ENCODE measurements around the gene FAM181A.

DNA sequence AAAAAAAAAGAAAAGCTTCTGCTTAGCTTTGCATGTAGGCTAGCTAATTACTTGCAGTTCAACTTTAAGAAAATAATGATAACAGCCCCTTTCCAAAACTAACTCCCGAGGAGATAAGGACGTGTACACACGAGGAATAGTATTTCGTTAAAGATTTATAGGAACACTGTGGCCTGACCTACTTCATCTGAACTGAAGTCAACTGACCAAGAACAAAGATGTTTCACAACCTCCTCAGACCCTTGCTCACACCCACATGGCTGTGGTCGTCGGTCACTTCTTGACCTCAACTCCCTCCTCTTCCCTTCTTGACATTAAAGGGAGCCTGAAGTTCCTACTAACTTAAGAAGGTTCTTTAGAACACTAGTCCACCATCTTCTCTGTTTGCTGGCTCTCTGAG, 25.3 kb upstream of the FAM181A start:
- no peak for TF ChIP-seq POLR2A (IDR thresholded peaks at IDR 0.05)
- TF ChIP-seq, protein P1, sequence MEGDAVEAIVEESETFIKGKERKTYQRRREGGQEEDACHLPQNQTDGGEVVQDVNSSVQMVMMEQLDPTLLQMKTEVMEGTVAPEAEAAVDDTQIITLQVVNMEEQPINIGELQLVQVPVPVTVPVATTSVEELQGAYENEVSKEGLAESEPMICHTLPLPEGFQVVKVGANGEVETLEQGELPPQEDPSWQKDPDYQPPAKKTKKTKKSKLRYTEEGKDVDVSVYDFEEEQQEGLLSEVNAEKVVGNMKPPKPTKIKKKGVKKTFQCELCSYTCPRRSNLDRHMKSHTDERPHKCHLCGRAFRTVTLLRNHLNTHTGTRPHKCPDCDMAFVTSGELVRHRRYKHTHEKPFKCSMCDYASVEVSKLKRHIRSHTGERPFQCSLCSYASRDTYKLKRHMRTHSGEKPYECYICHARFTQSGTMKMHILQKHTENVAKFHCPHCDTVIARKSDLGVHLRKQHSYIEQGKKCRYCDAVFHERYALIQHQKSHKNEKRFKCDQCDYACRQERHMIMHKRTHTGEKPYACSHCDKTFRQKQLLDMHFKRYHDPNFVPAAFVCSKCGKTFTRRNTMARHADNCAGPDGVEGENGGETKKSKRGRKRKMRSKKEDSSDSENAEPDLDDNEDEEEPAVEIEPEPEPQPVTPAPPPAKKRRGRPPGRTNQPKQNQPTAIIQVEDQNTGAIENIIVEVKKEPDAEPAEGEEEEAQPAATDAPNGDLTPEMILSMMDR (IDR thresholded peaks at IDR 0.05) = no peak
- TF ChIP-seq POLR2AphosphoS5 (IDR thresholded peaks at IDR 0.05) = no peak
- TF ChIP-seq EP300 (IDR thresholded peaks at IDR 0.05) = no peak
